GM23248 (cell line): ENCODE measurements around the gene CKAP5. TPM values are rescaled to one million over a fixed set of nuclear protein-coding genes. Genes with fewer than 3 reads are reported as not detected.
A peak's percentile ranks its signal among the peaks of the same experiment; 100 is the strongest.

Experiments
- DNase-seq: peaks from one replicate; pipeline ENCODE4 v3.0.0-alpha.2; 2015
- H2AFZ ChIP-seq: fragments of 200-600 bp; sonication (generic); 2 replicates; pipeline ENCODE4 v1.6.1; 2016; ENCODE audit warnings: antibody characterized with exemption
- H3F3A ChIP-seq: fragments of 200-600 bp; sonication (generic); 2 replicates; pipeline ENCODE4 v1.6.1; 2016; ENCODE audit warnings: mild to moderate bottlenecking, antibody characterized with exemption, mixed run types; ENCODE audit not compliant: insufficient read depth
- H3K27ac ChIP-seq: fragments of 200-600 bp; sonication (generic); 2 replicates; pipeline ENCODE4 v1.5.1; 2016; ENCODE audit warnings: mild to moderate bottlenecking
- H3K27me3 ChIP-seq: fragments of 200-600 bp; sonication (generic); replicated peaks from 2 replicates; pipeline ENCODE4 v1.6.1; 2016; ENCODE audit warnings: mild to moderate bottlenecking; ENCODE audit not compliant: insufficient read depth
- H3K36me3 ChIP-seq: fragments of 200-600 bp; sonication (generic); 2 replicates; pipeline ENCODE4 v1.6.1; 2016; ENCODE audit warnings: low read depth, mild to moderate bottlenecking
- H3K4me1 ChIP-seq: fragments of 200-600 bp; sonication (generic); 2 replicates; pipeline ENCODE4 v1.6.1; 2016; ENCODE audit warnings: mild to moderate bottlenecking; ENCODE audit not compliant: insufficient read depth
- H3K4me2 ChIP-seq: fragments of 200-600 bp; sonication (generic); one replicate; pipeline ENCODE4 v1.6.1; 2016; ENCODE audit warnings: mild to moderate bottlenecking; ENCODE audit not compliant: unreplicated experiment
- H3K4me3 ChIP-seq: fragments of 200-600 bp; sonication (generic); 2 replicates; pipeline ENCODE4 v1.5.1; 2016; ENCODE audit warnings: mild to moderate bottlenecking
- H3K79me2 ChIP-seq: fragments of 200-600 bp; sonication (generic); 2 replicates; pipeline ENCODE4 v1.6.1; 2016; ENCODE audit warnings: mild to moderate bottlenecking; ENCODE audit not compliant: insufficient read depth
- H3K9ac ChIP-seq: fragments of 200-600 bp; sonication (generic); 2 replicates; pipeline ENCODE4 v1.6.1; 2016; ENCODE audit warnings: mild to moderate bottlenecking
- H3K9me2 ChIP-seq: fragments of 200-600 bp; sonication (generic); 2 replicates; pipeline ENCODE4 v1.6.1; 2016; ENCODE audit warnings: mixed run types, mild to moderate bottlenecking, moderate library complexity; ENCODE audit not compliant: insufficient read depth
- H3K9me3 ChIP-seq: fragments of 200-600 bp; sonication (generic); one replicate; pipeline ENCODE4 v1.6.1; 2017; ENCODE audit warnings: low read depth
- H4K20me1 ChIP-seq: fragments of 200-600 bp; sonication (generic); 2 replicates; pipeline ENCODE4 v1.6.0; 2016; ENCODE audit not compliant: insufficient read depth
- EZH2 ChIP-seq: fragments of 200-600 bp; sonication (generic); IDR thresholded peaks from 2 replicates; pipeline ENCODE4 v1.6.1; 2018; ENCODE audit warnings: antibody characterized with exemption, mild to moderate bottlenecking; ENCODE audit not compliant: insufficient read depth, poor library complexity, severe bottlenecking
- EZH2phosphoT487 ChIP-seq: fragments of 200-600 bp; sonication (generic); IDR thresholded peaks from 2 replicates; pipeline ENCODE4 v1.6.1; 2018; ENCODE audit warnings: antibody characterized with exemption, moderate library complexity, mild to moderate bottlenecking, low read depth; ENCODE audit not compliant: insufficient read depth
- WGBS, 2 experiments: methylation state at CpG; one replicate each; pipeline ENCODE4 v1.1.6; 2015 to 2017; ENCODE audit warnings: low lambda C conversion rate in 2 of 2, low coverage in 1 of 2; ENCODE audit errors: missing lambda C conversion rate in 2 of 2; 5-methylcytosine and 5-hydroxymethylcytosine counted together
- in situ Hi-C: fragments of 300-500 bp; cut with MboI; formaldehyde crosslinking; loops from 2 replicates; pipeline ENCODE4 v1.15.0; 2020
- microRNA-seq: library from miRNA; unstranded; fragments of <30 nt; microRNA quantifications from one replicate; pipeline ENCODE4, GENCODE V29; 2016; ENCODE audit warnings: borderline number of aligned reads
- polyA plus RNA-seq: library from polyadenylated mRNA; unstranded; fragments of >200 nt; fragmentation: Nextera tagmentation; extraction: Ambion mirVana; gene quantifications from 2 replicates; pipeline ENCODE4 v1.2.1, GENCODE V29; 2016
- small RNA-seq: library from RNA; depleted of rRNA; stranded (forward); fragments of <200 nt; gene quantifications from one replicate; pipeline ENCODE3, GENCODE V24; 2014; ENCODE audit warnings: low read depth, low replicate concordance
- total RNA-seq: library from RNA; depleted of rRNA; stranded (reverse); fragments of >200 nt; shearing (Covaris generic); gene quantifications from 2 replicates; pipeline ENCODE4 v1.2.3, GENCODE V29; 2014; rRNA removed

The CKAP5 gene
- total and polyA plus RNA-seq, 2 experiments from 2014 or later, result 35.2 to 47.6 TPM

- H3K4me2 ChIP-seq, result no peak overlapping the region
- DNase-seq, result no peak
- in situ Hi-C loops, result no loop called here
- no peak overlapping the region for H2AFZ ChIP-seq
- peaks cover 11% of the 10 kb centered on the region; the same call in 1 of the 2 replicates for H3K36me3 ChIP-seq
- no peaks in the 10 kb centered on the region for H4K20me1 ChIP-seq
- H3K9ac ChIP-seq, result 0 out of 2 replicates have a peak overlapping the region, but pooled peaks have one; percentile 5
- no peak for TF ChIP-seq EZH2phosphoT487
- no peak for TF ChIP-seq EZH2
- no peaks in the 10 kb centered on the region for H3K9me3 ChIP-seq
- peaks cover 7% of the 10 kb centered on the region; the same call in 1 of the 2 replicates for H3F3A ChIP-seq
- H3K9me2 ChIP-seq, result no peaks in the 10 kb centered on the region
- peaks cover 81% of the 10 kb centered on the region for H3K79me2 ChIP-seq
- peaks cover 27% of the 10 kb centered on the region for H3K4me1 ChIP-seq
- H3K27ac ChIP-seq, result no peak overlapping the region
- no peaks in the 10 kb centered on the region for H3K27me3 ChIP-seq
- H3K4me3 ChIP-seq, result no peak overlapping the region
- 87% methylated on average over 12 of the region's 12 CpGs for WGBS, 2 experiments
These were observed 150.5 kb downstream of the CKAP5 start for GRCh38 chr11:46695345-46696211.

GRCh38 chr11:46694607-46695006, 151.5 kb downstream of the CKAP5 start:
- peaks cover 11% of the 10 kb centered on the region; the same call in 1 of the 2 replicates for H3K36me3 ChIP-seq
- no peak for TF ChIP-seq EZH2phosphoT487
- H3K4me3 ChIP-seq, result no peak overlapping the region
- no peak for DNase-seq
- H3K27me3 ChIP-seq, result no peaks in the 10 kb centered on the region
- WGBS, 2 experiments, result 80 to 87% methylated on average over 7 of the region's 7 CpGs
- H2AFZ ChIP-seq, result no peak overlapping the region
- no peaks in the 10 kb centered on the region for H4K20me1 ChIP-seq
- in situ Hi-C loops, result no loop called here
- H3F3A ChIP-seq, result peaks cover 7% of the 10 kb centered on the region; the same call in 1 of the 2 replicates
- H3K9me3 ChIP-seq, result no peaks in the 10 kb centered on the region
- H3K27ac ChIP-seq, result no peak overlapping the region
- H3K79me2 ChIP-seq, result peaks cover 73% of the 10 kb centered on the region
- H3K9me2 ChIP-seq, result no peaks in the 10 kb centered on the region
- peaks cover 25% of the 10 kb centered on the region for H3K4me1 ChIP-seq
- no peak overlapping the region for H3K9ac ChIP-seq
- H3K4me2 ChIP-seq, result no peak overlapping the region

- Histone ChIP-seq H3F3A (peaks cover 6% of the 10 kb centered on the region; the same call in 1 of the 2 replicates), H4K20me1 (no peaks in the 10 kb centered on the region), H3K4me3 (no peak overlapping the region), H3K27ac (peak overlapping the region; percentile 39), H3K79me2 (peaks cover 68% of the 10 kb centered on the region), H3K36me3 (peaks cover 11% of the 10 kb centered on the region; the same call in 1 of the 2 replicates), H3K4me2 (no peak overlapping the region), H3K9ac (peak overlapping the region; percentile 33; the same call in 1 of the 2 replicates), H3K27me3 (no peaks in the 10 kb centered on the region), H3K9me3 (no peaks in the 10 kb centered on the region), H2AFZ (no peak overlapping the region), H3K9me2 (no peaks in the 10 kb centered on the region), H3K4me1 (peaks cover 20% of the 10 kb centered on the region)
- DNase-seq, result no peak
- TF ChIP-seq EZH2phosphoT487, result no peak
- TF ChIP-seq EZH2, result no peak
- in situ Hi-C loops, result no loop called here
- 85 to 87% methylated on average over 5 to 6 of the region's 6 CpGs for WGBS, 2 experiments
These were observed 152.0 kb downstream of the CKAP5 start for GRCh38 chr11:46694072-46694471.

- peak overlapping the region; percentile 39 for H3K27ac ChIP-seq
- no peaks in the 10 kb centered on the region for H3K9me2 ChIP-seq
- H3K9ac ChIP-seq, result peak overlapping the region; percentile 33; the same call in 1 of the 2 replicates
These were observed 152.5 kb downstream of the CKAP5 start for GRCh38 chr11:46693597-46694012.

More at GRCh38 chr11:46693597-46694012, 152.5 kb downstream of the CKAP5 start:
- peak; percentile 56 for DNase-seq
- H3K36me3 ChIP-seq, result peaks cover 11% of the 10 kb centered on the region; the same call in 1 of the 2 replicates
- no peaks in the 10 kb centered on the region for H3K27me3 ChIP-seq
- no peak overlapping the region for H3K4me3 ChIP-seq
- peaks cover 15% of the 10 kb centered on the region for H3K4me1 ChIP-seq
- H3F3A ChIP-seq, result peaks cover 5% of the 10 kb centered on the region; the same call in 1 of the 2 replicates
- no peak for TF ChIP-seq EZH2
- TF ChIP-seq EZH2phosphoT487, result no peak
- in situ Hi-C loops, result no loop called here
- no peak overlapping the region for H3K4me2 ChIP-seq
- H4K20me1 ChIP-seq, result no peaks in the 10 kb centered on the region
- peaks cover 65% of the 10 kb centered on the region for H3K79me2 ChIP-seq
- 64 to 69% methylated on average over 2 of the region's 2 CpGs for WGBS, 2 experiments
- H2AFZ ChIP-seq, result no peak overlapping the region
- no peaks in the 10 kb centered on the region for H3K9me3 ChIP-seq

Small RNA genes lying within 50 kb of the gene (microRNA-seq; reads per million reads assigned to microRNA genes)
- gene MIR5582, result 2.0 reads per million

Small RNA genes lying within 50 kb of the gene (small RNA-seq; reads per million reads assigned to genes)
- gene MIR5582 (not detected), gene RF00573 (not detected), gene SNORD67 (3.0 reads per million, percentile 72 among the genes with 10 or more reads in this experiment)

Other genes starting within 250 kb of the CKAP5 start
- 1.5 and 4.6 TPM in 2 replicates for gene HARBI1, start 229.1 kb downstream of the CKAP5 start, total RNA-seq
- gene HARBI1, start 229.1 kb downstream of the CKAP5 start, polyA plus RNA-seq, result 6.0 and 6.2 TPM in 2 replicates
- gene ATG13, start 228.7 kb downstream of the CKAP5 start, total RNA-seq, result 66.0 and 118 TPM in 2 replicates
- 55.1 and 55.7 TPM in 2 replicates for gene ATG13, start 228.7 kb downstream of the CKAP5 start, polyA plus RNA-seq
- 41.5 and 54.3 TPM in 2 replicates for gene ARHGAP1, start 145.7 kb downstream of the CKAP5 start, total RNA-seq
- gene ARHGAP1, start 145.7 kb downstream of the CKAP5 start, polyA plus RNA-seq, result 98.5 and 107 TPM in 2 replicates
- gene ZNF408, start 145.2 kb downstream of the CKAP5 start, total RNA-seq, result 9.6 and 11.9 TPM in 2 replicates
- gene ZNF408, start 145.2 kb downstream of the CKAP5 start, polyA plus RNA-seq, result 9.9 and 11.3 TPM in 2 replicates
- not detected in 2 replicates for gene F2, start 127.1 kb downstream of the CKAP5 start, total RNA-seq
- gene F2, start 127.1 kb downstream of the CKAP5 start, polyA plus RNA-seq, result not detected in 2 replicates
- gene LRP4, start 72.3 kb upstream of the CKAP5 start, total RNA-seq, result 2.0 and 2.9 TPM in 2 replicates
- 1.4 and 2.0 TPM in 2 replicates for gene LRP4, start 72.3 kb upstream of the CKAP5 start, polyA plus RNA-seq
- 21.7 and 31.5 TPM in 2 replicates for gene CSTPP1, start 90.5 kb upstream of the CKAP5 start, total RNA-seq
- 39.9 and 42.4 TPM in 2 replicates for gene CSTPP1, start 90.5 kb upstream of the CKAP5 start, polyA plus RNA-seq